IPS DF 4.7 (cell line): ENCODE data around the gene EPHA2.
"Not testable (repeated sequence)": the region's sequence is repeated elsewhere in the genome, so short reads cannot be mapped to it uniquely, and the experiment has no call there.

Source experiments
- DNase-seq: peaks from one replicate; pipeline ENCODE4 v3.0.0-alpha.2; 2013; ENCODE audit warnings: low spot score; ENCODE audit errors: extremely low read depth

The EPHA2 gene

DNA sequence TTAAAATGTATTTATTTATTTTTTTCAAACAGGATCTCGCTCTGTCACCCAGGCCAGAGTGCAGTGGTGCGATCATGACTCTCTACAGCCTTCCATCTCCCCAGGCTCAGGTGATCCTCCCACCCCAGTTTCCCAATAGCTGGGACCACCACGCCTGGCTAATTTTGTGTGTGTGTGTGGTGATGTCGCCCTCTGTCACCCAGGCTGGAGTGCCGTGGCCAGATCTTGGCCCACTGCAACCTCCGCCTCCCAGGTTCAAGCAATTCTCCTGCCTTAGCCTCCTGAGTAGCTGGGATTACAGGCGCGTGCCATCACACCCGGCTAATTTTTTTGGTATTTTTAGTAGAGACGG, 12.3 kb upstream of the EPHA2 start:
- not testable (repeated sequence) for DNase-seq

DNA sequence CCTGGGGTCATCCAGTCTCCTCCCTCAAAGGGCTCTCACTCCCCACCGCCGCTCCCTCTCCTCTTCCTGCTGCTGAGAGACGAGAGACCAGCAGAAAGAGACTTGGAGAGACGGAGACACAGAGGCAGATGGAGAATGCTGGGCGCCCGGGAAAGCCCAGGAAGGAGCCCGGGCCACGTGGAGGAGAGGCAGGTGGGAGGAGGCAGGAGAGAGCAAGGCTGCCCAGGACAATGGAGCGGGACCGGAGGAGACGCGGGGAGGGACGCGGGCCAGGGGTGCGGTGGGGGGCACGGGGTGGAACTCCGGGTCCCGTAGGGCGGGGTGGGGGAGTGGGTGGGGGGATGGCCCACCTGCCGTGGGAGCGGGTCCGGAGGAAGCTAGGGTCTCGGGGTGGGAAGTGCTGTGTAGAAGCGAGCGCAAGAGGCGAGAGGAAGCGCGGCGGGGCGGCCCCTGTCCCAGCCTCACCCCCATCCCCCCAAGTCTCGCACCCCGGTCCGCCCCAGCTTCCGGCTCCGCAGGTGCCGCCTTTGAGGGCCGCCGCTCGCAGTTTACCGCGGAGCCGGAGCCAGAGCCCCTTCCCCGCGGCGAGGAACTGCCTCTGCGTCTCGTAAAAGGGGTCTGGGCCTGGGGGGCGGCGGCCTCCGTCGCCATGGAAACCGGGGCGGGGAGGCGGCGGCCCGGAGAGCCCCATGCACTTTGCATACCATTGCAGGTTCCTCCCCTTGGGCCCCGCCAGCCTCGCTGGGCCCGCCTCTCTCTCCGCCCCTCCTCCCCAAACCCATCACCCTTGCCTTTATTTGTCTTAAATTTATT, 11.7 kb upstream of the EPHA2 start:
- DNase-seq, result no peak

DNA sequence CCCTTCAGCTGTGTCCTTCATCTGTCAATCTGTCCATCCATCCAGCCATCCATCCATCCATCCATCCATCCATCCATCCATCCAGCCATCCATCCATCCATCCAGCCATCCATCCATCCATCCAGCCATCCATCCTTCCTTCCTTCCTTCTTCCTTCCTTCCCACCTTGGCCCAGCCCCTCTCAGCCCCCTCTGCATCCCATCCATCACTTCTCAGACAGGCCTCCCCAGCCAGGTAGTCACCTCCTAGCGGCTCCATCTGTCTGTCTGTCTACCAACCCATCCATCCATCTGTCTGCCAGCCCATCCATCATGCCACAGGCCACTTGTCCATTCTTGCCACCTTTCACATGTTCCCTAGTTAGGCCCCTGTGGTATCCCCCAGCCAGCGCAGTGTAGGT, 10.2 kb upstream of the EPHA2 start:
- DNase-seq, result no peak

DNA sequence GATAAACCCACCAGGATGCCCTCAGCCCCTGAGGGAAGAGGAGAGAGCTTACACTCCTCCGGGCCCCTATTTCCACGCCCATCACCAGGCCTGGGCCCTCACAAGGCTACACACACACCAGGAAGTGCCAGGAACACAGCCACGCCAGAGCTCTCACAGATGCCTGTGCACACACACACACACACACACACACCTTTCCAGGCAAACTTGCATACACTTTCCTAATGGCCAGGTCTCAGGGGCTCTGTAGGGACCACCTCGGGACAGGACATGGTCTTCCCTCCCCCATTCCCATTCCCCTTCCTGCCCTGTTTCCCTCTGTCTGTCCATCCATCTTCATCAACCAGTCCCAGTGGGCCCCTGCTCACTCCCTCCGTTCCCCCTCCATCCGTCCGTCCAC, 9.7 kb upstream of the EPHA2 start:
- DNase-seq, result no peak

DNA sequence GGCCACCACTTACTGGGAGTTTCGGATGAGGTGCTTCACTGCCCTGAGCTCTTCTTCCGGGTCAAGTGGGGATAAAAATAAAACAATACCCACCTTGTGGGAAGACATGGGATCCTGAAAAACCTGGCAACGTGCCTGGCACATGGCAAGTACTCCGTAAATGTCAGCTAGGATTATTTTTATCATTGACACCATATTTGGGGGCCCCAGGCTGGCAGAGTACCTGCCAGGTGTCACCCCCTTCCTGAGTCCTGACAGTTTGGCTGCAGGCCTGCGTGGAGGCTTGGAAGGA, 9.2 kb upstream of the EPHA2 start:
- DNase-seq, result no peak

DNA sequence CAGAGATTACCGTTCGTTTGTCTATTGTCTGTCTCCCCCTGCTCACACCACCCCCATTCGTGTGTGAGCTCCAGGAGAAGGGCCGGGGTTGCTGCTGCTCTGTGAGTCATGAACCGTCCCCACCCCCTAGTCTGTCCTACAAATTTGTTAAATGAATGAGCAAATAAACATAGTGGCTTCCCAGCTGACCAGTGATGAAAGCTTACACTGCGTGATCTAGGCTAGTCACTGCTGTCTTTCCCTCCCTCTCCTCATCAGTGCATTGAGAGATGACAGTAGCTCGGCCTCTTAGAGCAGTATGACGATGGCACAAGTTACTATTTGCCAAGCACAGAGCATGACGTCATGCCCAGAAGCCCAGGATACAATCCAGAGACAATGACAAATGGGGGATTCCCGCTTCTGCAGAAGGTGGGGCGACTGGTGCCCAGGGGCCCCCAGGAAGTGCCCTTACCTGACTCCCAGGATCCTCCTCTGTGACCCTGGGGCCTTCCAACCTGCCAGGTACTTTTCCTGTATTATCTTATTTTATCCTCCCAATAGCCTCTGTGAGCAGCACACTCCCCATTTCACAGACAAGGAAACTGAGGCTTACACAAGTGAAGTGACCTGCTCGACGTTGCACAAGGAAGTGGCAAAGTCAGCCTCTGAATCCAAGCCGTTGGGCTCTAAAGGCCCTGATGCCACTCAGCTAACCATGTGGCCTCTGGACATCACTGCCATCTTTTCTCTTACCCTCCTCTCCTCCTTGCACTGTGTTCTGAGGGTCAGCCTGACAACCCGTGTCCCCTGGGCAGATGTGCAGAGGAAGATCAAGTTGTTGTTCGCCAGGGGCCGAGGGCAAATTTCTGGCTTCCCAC, 8.6 kb upstream of the EPHA2 start:
- no peak for DNase-seq

DNA sequence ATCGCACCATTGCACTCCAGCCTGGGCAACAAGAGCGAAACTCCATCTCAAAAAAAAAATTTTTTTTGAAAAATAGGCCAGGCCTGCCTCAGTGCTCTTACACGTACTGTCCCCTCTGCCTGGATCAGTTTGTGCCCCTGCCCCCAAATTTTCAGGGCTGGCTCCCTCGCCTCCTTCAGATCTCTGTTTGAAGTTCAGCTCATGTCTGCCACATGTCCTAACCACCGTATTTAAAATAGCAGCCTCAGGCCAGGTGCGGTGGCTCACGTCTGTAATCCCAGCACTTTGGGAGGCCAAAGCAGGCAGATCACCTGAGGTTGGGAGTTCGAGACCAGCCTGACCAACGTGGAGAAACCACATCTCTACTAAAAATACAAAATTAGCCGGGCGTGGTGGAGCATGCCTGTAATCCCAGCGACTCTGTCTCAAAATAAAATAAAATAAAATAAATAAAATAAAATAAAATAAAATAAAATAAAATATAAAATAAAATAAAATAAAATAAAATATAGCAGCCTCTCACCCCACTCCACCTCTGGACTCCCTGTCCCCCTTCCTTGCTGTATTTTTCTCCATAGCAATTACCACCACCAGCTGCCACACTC, 7.8 kb upstream of the EPHA2 start:
- DNase-seq, result not testable (repeated sequence)

DNA sequence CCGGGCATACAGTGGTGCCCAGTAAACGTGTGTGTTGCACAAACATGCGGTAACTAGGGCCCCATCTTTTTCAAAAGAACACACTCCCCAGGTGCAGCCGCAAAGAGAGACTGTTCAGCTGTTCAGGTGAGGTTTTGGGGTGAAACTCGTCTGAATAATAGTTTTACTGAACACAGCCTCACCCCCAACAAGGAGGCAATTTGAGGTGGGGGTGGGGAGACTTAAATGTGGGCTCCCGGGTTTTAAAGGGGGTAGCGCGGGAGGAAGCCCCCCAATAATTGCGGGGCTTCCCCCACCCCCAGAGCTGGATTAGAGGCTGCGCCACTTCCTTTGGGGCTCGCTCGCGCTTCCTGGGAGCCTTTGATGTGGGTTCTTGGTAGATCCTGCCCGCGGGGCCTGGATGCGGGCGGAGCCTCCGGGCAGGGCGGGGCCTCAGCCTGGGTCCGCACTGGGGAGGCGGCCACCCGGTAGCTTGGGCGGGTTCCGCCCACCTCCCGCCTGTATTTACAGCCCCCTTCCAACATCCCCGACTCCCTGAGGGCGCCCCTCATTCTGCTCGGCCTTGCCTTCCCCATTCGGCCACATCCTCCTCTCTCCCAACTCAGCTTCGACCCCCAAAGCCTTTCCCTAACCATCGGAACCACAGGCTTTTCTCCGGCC, 6.4 kb upstream of the EPHA2 start:
- no peak for DNase-seq

DNA sequence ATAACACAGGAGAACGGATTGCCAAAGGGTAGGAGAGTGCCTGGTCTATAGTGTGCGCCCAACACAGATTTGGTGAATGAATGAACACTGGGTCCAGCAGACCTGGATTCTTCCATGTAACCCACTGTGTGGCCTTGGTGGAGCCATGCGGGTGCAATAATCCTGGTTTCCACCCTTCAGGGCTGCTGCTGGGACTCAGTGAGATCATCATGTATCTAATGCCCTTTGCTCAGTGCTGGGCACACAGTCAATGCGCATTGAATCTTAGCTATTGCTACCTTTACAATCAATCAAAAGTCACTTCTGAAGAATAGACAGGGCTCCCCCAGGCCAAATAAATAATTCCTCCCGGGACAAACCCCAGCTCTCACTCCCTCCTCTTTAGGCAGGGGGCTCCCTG, 5.8 kb upstream of the EPHA2 start:
- no peak for DNase-seq

DNA sequence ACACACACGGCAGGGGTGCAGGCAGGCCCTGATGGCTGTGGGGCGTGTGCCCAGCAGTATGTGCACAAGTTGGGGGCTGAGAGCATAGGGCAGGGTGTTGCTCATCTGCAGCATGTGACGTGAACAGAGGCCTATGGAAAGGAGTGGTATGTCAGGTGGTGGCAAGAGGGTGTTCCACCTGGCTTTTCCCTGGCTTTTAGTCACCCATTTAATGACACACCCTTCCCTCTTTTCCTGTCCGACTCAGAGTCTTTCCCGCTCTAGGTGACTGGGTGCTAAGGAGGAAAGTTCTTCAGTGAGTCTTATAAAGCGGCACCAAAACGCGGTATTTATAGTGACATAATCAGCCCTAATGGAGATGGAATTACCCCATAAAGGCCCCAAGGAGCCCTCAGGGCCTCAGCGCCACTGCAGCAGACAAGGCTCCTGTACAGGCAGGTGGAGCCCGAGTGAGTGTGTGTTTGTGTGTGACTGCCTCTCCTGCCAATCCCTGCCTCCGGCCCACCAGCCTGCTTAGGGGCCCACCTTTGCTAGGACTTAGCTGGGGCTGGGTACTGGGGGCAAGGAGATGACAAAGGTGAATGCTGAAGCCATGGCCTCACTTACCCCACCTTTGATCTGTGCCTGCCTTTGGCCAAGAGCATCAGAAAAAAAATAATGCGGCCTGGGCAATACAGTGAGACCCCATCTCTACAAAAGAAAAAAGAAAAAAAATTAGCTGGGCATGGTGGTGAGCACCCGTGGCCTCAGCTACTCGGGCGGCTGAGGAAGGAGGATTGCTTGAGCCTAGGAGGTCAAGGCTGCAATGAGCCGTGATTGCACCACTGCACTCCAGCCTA, 3.3 kb upstream of the EPHA2 start:
- DNase-seq, result no peak

DNA sequence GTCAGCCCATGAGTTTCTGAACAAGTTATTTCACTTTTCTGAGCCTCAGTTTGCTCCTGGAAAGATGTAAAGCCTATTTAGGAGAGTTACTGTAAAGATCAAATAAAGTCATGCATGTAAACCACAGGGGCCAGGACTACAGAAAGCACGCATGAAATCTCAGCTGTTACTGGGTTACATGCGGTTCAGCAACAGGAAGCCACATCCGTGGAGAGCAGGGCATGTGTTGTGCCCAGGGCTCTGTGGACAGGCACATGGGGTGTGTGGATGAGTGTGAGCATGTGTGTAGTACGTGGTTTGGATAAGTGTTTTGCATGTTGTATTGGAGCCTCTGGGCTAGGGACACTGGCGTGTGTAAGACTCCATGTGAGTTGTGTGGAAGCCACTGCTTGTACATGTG, 2.2 kb upstream of the EPHA2 start:
- no peak for DNase-seq

DNA sequence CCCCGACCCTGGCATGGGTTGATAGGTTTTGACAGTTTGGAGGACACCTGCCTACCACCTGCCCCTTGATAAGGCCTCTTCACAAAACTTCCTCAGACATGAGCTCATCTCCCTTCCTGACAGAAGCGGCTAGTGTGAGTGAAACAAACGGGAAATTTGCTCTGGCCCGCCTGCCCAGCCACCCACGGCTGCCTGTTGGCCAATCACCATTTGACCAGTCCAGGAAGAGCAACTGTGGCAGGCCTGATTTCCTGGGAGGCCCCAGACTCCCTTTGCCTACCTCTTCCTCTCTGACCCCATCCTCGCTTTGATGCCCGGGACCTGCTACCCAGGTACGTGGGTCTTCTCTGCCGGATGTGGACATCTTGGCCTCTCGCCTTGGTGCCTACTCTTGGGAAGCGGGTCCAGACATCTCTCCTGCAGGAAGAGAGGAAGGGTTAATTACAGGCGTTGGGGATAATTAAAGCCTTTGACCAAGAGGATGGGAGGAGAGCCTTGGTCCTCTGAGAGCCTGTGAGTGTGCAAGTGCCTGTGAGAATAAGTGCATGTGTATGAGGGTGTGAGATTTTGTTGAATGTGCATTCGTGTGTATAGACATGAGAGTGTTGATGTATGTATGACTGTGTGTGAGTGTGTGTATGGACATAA, 1.1 kb upstream of the EPHA2 start:
- DNase-seq, result no peak

DNA sequence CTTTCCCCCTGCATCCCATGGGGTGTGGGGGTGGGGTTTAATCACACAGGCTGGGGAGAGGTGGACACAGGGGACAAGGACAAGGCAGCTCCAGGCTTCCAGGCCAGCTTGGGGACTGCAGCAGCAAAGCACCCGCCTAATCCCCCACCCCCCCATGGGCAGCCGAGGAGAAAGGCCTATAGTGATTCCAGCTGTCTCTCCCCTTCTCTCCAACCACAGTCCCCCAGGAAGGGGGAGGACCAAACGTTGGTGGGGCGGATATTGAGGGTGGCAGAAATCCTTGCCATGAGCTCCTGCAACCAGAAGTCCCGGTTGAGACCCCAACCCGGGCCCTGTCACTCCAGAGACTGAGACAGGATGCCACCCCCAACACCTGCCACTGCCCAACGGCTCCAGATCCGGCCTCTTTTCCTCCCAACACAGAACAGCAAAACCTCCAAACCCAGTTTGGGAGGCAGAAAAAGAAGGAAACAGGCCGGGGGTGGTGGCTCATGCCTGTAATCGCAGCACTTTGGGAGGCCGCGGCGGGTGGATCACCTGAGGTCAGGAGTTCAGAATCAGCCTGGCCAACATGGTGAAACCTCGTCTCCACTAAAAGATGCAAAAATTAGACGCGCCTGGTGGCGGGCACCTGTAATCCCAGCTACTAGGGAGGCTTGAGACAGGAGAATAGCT, 1.7 kb downstream of the EPHA2 start:
- no peak for DNase-seq

DNA sequence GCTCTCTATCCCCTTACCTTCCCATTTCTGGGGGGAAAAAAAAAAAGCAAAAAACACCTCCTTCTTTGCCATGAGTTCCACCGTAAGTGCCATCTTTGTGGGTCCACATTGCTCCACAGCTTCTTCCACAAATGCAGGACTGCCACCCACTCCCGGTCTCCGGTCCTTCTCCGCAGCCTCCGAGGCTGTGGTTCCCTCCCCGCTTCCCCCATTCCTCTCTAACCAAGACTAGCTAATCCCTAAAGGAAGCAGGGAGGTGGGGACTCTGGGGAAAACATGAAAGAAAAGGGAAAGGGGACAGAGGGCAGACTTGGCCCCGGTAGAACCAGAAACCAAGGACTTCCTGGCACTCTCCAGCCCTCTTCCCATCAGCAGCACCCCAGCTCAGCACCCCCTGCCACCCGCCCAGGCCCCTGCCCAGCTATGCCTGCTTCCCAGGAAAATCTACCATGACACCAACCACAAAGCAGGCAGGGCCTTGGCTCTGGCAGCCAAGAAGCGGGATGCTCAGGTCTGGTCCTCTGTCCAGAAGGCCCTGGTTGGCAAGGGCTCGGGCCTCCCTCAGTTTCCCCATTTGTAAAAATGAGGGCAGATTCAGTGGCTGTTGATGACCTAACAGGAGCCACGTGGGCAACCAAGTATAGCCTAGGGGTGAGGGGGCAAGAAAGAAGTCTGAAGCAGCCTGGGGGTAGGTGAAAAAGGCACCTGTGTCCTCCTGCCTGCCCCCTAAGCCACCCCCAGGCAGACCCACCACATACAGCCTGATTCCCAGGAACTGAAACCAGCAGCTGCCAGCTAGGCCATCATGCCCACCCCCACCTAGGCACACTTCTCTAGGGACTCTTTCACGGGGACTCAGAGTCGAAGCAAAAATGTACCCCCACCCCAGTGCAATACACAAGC, 2.5 kb downstream of the EPHA2 start:
- DNase-seq, result no peak

DNA sequence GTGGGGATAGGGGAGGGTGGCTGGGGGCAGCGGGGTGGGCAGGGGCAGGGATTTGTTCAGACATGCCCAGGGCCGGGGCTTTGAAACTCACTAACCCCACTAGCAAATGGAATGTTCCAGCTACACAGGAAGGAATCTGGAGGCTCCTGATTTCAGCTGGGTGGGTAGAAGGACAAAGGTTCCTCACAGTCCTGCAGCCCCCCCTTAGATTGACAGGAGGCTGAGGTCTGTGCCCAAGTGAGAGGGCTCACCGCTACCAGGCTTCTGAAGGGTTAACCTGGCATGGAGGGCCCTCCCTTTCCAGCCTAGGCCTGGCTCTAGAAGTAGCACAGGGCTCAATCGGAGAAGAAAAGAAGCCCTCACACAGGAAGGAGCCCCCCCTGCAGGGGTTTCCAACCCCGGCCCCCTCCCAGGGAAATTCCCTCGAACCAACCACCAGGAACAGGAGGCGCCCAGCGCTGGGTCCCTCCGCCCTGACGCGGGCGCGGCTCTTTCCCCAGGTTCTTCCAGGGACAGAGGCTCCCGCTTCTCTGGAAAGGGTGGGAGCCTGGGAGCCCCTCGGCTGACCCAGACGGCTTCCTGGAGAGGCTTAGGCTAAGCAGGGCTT, 3.3 kb downstream of the EPHA2 start:
- DNase-seq, result no peak

DNA sequence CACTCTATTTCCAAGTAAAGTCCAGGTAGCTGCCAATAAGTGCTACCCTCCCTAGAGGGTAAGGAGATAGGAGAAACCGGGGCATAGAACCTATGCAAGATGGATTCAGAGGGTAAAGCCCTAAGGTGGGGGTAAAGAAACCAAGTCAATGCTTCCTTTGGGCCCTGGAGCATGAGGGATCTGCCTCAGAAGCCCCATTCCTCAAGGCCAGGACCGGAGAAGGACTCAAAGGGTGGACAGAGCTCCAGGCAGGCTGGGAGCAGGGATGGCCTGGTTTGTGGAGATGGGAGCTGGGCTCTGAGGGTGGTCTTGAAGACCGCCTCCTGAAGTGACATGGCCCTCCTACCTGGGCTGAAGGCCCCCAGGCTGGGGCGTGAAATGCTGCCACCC, 3.9 kb downstream of the EPHA2 start:
- no peak for DNase-seq

DNA sequence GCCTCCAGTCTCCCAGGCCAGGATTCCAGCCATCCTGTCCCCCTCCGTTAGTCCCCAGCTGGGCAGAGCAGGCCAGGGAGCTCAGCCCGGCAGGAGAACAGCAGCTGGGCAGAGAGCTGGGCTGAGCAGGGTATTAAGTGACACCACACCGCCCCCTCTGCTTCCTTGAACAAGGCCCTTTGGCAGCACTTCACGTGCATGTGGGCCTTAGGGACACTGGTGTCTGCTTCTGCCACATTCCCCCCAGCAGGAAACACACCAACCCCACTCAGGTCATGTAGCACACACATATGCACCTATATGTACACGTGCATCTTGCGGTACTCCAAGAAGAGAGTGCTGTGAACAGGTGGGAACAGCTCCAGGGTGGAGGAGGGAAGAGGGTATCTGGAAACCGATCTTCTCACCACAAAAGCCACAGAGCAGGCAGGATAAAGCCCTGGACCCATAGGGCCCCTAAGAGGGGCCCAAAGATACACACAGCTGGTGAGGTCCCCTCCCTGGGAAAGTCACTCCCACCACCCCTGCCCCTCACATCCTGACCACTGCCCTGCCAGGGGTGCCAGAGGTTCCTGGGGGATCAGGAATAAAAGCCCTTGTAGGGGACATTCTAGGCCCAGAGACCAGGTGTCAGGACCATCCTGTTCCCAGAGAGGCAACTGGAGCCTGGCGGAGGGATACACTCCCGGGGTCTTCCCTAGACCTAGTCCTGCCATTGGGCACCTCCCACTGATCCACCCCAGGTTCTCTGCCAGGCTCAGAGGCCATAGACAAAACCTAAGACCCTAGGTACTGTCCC, 4.5 kb downstream of the EPHA2 start:
- DNase-seq, result no peak

DNA sequence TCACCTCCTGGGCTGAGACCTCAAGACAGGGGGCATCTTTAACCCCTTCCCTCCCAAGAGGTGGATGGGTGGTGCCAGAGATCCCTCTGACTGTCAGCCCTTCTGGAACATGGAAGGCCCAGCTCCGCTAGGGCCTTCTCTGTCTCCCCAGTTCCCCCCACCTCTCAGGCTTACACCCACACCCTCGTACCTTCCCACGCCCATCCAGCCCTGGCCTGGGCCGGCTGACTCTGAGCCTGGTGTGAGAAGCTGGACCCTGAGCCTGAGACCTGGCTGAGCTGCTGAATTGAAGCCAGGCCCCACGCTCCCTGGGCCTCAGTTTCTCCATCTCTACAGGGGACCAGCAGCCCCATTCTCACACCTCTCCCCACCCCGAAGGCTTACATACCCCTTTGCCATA, 5.4 kb downstream of the EPHA2 start:
- DNase-seq, result no peak
